ENCODE results near the gene COX7A2.

Gene COX7A2

DNA sequence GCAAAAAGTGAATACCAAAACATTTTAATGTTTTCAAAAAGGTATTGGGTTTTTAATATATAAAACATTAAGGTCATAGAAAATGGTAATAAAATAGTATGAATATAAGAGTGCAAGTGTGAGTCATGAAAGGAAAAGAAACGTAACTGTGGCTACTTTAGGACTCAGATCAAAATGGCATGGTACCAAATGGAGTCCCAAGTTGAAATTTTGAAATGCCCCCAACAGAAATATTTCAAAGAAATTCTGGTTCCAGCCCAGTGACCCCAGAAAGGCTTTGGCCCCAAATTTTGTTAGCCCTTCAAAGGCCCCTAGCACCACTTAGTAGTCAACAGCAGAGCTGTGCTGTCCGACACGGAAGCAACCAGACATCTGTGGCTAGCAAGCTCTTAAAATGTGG is 43.7 kb downstream of the COX7A2 start:
- peak; percentile 26 for DNase-seq

- DNase-seq: peak; percentile 91
Observed at GRCh38 chr6:75196081-75196687, 47.4 kb downstream of the COX7A2 start.

DNA sequence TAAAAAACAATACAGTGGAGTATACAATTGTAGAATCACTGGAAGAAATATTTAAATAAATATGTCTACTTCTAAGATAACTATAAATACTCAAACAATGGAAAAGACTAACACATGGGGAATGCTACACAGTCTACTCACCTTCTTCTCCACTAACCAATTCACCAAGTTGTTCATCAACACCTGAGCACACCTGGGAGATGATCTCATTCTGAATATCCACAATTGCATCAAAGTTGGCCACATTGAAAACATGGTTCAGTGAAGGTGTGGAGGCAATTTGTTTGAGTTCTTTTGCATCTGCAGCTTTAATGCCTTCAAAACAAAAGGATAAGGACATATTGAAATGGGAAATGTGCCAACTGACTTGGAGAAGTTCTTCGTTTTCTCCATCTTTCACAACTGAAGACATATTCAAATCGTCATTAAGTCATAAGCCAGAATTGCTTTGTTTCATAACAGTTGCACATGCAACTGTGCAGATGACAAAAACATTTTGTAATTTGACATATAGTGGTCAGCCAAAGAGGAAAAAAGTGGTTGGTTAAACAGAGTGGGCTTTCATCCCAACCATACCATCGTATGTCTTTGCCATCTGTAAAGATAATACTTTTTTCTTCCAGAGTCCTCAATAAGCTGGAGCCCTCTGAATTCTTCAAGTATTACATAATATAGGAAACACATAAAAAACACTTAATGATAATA is 55.2 kb downstream of the COX7A2 start:
- DNase-seq: no peak

Measured in fibroblast of skin of abdomen (primary cell).